NCI-H128 (cell line): ENCODE measurements around the gene HNRNPM.

ENCODE experiments used
- DNase-seq: peaks from one replicate; lab custom pipeline; 2025; ENCODE audit not compliant: unreplicated experiment; lab: John Stamatoyannopoulos, UW

The HNRNPM gene

DNA sequence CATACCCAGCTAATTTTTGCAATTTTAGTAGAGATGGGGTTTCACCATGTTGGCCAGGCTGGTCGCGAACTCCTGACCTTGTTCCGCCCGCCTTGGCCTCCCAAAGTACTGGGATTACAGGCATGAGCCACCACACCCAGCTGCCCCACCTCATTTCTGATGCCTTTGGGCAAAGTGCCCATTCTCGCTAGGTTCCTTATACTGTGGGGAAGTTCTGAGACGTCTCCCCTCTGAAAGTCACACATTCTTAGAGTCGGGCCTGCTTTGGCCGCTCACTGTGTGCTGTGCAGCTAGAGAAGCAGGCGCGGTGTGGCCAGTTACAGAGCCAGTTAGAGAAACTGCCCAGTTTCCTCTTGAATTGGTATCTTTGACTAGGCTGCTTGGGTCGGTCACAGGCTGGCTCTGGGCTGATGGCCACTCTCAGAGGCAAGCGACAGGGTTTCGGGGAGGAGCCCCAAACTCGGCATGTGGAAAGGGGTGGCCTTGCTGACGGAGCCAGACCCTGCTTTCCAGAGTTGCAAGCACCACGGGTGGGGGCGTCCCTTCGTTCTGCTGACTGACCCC, 39.6 kb downstream of the HNRNPM start:
- no peak for DNase-seq

DNA sequence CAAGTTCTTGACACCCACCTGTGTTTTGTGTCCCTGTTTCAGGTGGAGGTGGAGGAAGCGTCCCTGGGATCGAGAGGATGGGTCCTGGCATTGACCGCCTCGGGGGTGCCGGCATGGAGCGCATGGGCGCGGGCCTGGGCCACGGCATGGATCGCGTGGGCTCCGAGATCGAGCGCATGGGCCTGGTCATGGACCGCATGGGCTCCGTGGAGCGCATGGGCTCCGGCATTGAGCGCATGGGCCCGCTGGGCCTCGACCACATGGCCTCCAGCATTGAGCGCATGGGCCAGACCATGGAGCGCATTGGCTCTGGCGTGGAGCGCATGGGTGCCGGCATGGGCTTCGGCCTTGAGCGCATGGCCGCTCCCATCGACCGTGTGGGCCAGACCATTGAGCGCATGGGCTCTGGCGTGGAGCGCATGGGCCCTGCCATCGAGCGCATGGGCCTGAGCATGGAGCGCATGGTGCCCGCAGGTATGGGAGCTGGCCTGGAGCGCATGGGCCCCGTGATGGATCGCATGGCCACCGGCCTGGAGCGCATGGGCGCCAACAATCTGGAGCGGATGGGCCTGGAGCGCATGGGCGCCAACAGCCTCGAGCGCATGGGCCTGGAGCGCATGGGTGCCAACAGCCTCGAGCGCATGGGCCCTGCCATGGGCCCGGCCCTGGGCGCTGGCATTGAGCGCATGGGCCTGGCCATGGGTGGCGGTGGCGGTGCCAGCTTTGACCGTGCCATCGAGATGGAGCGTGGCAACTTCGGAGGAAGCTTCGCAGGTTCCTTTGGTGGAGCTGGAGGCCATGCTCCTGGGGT, 41.0 kb downstream of the HNRNPM start:
- no peak for DNase-seq

DNA sequence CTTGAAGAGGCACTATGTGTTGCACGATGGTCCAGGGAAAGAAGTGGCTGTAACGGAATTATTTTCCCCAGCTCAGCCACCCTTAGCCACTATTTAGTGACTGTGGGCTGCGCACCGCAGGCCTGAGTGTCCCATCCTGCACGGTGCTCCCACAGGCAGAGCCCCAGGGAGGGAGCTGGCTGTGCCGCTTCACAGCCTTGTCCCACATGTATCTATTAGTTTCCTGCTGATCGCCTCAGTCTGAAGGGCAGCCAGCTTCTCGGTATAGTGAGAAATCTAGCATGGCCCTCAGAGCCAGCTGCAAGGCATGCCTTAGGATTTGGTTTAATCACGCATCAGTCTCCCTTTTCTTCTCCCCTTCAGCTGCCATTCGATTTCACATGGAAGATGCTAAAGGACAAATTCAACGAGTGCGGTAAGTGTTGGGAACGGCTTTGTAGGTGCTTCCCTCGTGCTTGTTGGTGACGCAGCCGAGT, 41.9 kb downstream of the HNRNPM start:
- no peak for DNase-seq

DNA sequence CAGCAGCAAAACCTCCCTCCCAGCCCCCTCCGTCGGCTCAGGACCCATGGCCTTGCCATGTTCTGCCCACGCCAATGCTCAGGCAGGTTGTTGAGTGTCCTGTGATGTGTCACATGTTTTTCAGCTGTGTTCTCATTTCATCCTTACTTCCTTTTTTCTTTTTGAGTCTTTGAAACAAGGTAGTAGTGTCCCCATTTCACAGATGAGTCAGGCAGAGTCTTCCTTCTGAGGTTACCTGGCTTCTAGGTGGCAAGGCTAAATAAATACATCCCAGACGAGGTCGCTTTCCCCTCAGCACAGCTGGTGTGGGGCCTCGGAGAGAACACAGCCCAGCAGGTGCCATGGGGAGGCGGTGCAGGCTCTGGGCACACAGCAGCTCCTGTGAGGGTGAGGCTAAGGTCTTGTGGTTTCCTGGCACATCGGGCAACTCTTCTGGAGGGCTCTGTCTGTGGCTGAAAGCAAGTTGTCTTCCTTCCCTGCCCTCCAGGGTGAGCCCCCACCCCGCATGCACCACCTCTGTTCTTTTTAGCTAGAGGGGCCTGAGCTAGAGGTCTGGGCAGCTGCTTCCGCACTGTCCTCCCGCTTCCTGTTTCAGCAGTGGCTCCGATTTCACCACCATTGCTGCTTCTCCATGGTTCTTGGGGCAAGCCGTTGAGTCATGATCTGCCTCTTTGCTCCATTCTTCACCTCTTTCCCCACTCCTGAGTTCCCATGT, 42.5 kb downstream of the HNRNPM start:
- DNase-seq = no peak

DNA sequence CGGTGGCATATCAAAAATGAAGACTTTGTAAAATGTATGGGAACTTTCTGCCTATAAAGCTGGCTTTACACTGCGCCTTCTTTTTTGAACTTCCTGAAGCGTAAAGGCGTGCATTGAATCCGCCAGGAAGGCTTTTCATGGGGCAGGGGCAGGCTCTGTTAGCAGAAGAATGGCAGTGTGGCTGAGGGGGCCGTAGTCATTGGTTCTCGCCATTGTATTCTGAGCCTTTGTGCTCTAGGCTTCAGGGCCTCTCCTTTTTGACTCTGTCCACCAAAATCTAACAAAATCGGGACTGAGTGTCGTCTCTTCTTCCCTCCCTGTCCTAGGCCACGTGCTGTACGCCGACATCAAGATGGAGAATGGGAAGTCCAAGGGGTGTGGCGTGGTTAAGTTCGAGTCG, 43.6 kb downstream of the HNRNPM start:
- no peak for DNase-seq

DNA sequence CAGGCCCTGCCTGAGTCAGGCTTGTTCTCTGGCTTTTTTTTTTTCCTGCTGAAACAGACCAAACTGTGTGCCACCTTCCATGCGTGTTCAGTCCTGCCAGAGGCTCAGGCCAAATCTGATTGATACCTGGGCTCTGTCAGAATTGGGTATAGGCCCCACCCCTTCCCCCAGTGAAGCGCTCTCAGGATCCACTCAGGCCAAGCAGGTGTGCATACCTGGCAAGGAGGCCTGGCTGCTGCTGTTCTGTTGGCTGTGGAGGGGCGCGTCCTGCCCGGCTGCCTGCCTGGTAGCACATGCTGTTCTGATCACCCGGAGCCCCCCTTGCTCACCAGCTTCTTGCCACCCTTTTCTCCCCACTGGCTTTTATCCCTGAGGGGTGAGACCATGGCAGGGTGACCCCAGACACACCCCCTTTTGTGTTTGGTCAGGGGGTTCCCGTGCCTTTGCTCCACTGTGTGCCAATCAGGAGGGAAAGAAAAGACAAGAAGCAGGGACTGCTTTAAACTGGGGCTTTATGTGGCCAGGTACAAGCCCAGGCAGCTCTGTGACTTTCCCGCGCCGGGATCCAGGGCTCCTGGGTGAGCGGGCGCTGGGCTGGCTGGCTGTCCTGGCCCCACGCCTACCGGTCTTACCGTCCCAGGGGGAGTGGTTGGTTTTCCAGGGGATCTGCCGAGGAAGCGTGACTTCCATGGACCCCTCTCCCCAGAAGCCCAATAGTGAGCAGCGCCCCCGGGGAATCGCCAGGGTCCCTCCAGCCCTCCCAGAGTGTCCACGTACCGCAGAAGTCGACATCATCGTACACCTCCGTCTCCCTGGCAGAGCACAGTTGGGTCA, 45.0 kb downstream of the HNRNPM start:
- DNase-seq = no peak

DNA sequence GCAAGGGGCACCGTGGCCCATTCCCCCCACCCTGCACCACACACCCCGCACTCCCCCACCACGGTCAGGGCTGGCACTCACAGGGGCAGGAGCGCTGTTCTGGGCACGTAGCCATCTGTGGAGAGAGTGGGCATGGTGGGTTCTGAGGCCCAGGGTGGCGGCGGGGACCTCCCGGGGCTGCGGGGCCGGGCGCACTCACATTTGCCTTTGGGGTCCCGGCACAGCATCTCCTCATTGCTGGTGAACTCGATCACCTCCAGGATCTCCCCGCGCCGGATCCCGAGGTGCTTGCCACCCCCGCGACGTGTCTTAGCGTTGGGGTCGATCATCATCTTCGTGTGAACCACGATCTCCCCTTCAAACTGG, 45.6 kb downstream of the HNRNPM start:
- DNase-seq = no peak

DNA sequence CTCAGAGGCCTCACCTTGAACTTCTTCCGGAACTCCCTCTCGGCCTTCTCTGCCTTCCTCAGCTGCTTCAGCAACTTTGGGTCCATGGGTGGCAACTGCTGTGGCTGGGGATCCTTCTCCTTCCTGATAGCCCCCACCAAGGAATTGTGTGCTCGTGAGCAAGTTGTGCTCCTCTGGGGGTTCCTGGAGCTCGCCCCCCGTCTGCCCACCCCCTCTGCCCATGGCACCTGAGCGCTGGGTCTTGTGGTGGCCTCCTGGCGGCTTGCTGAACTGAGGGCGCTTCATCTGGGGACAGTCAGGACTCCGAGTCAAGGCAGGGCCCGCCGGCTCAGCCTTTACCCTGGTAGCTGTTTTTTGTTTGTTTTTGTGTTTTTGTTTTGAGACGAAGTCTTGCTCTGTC, 46.1 kb downstream of the HNRNPM start:
- no peak for DNase-seq

DNA sequence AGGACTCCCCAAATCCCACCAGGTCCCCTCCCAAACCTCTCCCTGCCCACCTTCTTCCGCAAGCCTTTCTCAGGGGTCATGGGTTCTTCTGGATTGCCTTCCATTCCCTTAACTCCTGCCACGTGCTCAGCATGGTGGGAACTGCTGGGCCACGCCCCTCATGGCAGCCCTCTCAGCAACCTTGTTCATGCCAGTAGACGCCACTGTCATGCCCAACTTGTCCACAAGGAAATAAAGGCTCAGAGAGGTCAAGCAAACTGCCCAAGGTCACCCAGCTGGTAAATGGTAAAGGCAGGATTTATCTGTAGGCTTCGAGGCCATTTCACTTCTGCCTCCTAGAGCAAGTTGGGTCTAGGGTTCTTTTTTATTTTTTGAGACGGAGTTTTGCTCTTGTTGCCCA, 46.8 kb downstream of the HNRNPM start:
- DNase-seq = no peak

DNA sequence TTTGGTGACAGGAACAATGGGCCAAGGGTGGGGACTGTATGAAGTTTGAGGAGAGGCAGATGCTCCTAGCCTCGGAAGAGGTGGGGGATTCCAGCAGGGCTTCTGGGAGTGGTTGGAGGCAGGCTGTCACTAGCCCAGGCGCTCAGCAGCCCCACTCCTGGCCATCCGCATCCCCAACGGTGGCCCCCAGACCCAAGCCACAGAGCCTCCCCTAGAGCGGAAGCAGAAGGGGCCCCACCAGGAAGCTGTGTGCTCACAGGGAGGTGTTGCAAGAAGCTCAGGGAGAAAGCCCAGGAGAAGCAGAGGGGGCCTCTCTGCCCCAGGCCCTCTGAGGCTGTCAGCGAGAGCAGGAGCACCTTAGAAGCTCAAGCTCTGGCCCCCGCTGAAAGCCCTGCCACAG, 49.4 kb downstream of the HNRNPM start:
- no peak for DNase-seq

DNA sequence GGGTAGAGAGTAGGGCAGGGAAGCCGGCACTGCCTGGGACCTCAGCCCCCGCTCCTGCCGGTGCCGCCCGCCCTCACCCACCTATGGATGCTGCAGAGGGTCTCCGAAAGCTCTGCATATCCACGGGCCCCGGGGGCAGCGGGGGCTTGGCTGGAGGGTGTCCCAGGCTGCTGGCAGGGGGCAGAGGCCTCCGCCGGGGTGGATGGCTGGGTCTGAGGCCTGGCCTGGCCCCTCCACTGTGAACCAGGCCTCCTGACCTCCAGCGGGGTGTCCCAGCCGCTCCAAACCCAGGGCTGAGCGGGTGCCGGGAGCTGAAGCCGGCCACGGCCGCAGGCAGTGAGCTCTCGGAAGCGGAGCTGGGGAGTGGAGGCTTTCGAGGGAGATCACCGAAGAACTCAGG, 53.5 kb downstream of the HNRNPM start:
- no peak for DNase-seq

DNA sequence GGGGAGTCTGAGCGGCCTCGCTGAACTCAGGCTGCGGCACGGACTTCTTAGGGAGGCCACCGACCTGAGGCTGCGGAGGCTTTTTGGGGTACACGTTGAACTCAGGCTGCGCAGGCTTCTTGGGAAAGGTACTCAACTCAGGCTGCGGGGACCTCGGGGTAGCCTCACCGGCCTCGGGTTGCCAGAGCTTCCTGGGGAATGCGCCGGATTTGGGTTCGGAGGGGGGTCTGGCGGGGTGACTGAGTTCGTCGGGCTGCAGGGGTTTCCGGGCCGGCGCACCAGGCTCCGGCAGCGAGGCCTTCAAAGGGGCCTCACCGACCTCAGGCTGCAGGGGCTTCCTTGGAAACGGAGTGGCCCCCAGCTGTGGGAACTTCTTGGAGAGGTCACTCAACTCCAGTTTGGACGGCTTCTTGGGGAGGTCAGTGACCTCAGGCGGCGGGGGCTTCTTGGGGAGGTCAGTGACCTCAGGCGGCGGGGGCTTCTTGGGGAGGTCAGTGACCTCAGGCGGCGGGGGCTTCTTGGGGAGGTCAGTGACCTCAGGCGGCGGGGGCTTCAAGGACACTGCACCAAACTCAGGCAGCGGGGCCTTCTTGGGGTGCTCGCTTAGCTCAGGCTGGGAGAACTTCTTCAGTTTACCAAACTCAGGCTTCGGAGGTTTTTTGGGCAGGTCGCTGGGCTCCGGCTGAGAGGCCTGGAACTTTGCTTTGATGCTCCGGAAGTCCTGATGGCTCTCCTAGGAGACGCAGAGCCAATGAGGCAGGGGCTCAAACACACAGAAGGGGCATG, 54.5 kb downstream of the HNRNPM start:
- no peak for DNase-seq

DNA sequence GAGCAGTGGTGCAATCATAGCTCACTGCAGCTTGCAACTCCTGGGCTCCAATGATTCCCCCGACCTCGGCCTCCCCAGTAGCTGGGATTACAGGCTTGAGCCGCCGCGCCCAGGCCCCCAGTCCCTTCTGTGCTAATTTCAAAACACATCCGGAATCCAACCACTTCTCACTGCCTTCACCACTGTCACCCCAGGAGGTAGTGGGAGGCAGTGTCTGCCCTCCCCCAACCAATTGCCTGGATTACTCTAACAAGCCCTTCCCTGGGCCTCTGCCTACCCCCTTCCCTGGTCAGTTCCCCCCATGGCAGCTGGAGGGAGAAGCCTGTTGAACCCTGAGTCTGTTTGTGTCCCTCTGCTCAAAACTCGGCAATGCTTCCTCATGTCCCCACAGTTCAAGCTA, 55.4 kb downstream of the HNRNPM start:
- no peak for DNase-seq

DNA sequence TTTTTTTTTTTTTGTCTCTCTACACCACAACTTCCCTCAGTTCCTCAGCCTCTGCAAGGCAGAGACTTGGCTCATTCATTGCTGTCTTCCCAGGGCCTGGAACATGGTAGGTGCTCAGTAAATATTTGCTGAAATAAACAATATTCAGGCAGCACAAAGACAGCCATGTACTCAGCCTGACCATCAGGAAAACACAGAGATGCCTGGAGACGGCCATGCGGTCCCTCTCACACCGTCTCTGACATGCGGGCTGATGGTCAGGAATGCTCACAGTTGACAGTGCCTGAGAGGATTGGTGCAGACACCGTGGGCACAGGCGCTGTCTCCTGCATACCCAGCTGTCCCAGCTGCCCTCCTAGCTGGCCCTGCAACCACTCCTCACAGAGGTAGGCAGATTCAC, 56.7 kb downstream of the HNRNPM start:
- no peak for DNase-seq

DNA sequence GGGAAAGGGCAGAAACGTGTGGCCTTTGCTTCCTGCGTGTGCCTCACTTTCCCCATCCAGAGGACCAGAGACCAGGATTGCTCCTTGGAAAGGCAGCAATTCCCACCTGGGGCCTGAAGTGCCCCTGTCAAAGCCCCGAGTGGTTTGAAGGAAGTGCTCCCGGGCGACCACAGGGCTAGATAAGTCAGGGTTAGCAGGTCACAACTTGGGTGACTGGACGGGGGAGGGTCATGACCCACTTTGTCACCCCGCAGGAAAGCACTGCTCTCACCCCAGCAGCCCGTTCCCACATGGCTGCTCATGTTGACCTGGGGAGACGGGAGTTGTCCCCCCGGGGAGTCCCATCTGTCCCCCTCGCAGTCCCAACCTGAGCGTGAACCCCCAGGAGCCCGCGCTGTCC, 57.2 kb downstream of the HNRNPM start:
- DNase-seq = no peak

DNA sequence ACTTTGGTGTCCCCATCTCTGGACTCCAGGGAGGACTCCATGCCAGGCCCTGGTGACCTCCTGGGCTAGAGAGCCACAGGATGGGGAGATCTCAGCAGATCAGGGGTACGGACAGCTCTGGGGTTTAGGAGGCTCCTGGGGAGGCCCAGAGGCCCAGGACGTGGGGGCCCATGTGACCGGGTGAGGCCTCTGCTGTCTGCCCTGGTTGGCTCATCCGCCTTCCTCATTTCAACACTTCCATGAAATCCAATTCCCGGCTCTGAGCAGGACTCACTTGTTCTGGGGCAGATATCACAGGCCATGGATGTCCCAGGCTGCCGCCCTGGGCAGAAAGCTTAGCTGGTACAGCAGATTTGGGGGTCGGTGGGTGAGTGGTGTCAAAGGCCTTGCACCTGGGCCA, 58.7 kb downstream of the HNRNPM start:
- no peak for DNase-seq

DNA sequence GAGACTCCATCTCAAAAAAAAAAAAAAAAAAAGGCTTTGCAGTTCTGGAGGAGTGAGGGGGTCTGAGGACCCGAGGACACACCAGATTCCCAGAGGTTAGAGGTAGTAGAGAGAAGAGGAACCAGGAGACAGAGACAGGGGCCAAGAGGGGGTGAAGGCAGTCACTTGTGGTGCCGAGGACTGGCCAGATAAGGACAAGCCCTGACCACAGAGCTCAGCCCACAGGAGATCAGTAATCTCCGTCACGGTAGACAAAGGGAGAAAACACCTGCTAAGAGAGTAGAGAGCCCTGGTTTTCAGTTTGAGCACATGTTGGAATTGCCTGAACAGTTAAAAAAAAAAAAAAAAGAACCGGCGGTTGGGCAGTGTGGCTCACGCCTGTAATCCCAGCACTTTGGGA, 59.4 kb downstream of the HNRNPM start:
- DNase-seq = no peak

DNA sequence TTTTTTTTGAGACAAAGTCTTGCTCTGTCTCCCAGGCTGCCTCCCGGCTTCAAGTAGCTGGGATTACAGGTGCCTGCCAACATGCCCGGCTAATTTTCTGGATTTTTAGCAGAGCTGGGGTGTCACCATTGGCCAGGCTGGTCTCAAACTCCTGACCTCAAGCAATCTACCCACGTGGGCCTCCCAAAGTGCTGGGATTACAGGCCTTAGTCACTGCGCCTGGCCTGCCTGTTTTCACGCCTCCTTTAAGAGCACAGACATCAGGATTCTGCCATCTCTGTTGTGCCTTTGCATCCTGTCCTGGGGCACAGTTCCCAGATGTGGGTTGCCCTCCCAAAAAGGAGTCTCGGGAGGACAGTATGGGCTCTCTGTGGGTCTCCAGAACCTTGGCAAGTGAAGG, 60.1 kb downstream of the HNRNPM start:
- no peak for DNase-seq

DNA sequence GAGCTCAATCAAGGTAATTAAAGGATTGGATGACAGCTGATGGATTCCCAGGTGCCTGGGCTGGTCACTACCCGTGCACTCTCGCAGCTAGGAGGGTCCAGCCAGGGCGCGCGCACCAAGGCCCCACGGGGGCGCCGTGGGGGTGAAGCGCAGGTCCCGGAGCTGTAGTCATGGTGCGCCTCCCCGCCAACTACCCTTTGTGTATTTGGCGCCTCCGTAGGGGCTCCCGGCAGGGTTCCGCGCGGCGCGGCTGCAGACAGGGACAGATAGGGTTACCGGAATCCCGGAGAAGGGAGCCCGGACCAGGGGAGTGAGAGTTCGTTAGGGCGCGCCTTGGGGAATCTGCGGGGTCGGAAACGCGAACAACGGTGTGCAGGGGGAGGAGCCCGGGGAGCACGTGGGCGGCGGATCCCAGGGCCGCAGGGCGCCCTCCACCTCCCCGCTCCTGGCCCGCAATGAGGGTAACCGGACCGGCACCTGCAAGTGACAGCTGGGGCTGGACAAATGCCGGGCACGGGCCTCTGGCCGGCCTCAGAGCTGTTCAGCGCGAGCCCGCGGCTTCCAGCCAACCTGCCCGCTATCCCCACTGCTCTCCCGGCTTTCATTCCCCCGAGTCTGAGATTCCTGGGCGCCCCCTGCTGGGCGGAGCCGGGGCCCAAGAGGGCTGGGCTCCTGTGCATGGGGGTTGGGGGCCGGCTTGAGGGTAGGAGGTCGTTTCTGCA, 61.1 kb downstream of the HNRNPM start:
- peak; percentile 29 for DNase-seq

DNA sequence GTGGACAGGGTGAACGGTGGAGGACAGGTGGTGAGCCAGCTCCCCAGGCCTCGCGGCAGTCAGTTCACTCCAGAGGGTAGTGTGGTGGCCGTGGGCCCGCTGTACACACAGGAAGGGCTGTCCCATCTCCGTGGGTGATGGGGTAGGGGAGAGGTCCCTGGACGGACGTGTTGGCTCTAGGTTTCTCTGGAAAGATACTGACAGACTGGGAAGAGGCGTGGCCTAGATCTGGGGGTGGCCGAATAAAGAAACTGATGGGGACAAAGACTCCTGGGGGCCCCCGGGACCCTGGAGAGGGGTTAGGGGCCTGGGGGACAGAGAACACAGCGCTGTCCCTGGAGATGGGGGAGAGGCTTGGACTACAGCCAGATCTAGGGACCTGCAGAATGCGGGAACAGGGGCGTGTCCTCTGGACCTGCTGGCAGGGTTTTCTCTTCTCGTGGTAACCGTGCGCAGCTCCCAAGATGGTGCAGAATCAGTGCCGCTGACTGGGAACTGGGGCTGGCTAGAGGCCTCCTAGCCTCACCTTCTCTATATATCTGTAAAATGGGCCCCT, 61.7 kb downstream of the HNRNPM start:
- DNase-seq = no peak
